Activated CD4-positive, alpha-beta T cell treated with anti-CD3 and anti-CD28 coated beads for 4 hours (primary cell): ENCODE results near the gene CCDC167.

Experiments
- DNase-seq, 2 donors: peaks; one replicate each; pipeline ENCODE4 v3.0.0-alpha.2; 2020

CCDC167 gene

DNA sequence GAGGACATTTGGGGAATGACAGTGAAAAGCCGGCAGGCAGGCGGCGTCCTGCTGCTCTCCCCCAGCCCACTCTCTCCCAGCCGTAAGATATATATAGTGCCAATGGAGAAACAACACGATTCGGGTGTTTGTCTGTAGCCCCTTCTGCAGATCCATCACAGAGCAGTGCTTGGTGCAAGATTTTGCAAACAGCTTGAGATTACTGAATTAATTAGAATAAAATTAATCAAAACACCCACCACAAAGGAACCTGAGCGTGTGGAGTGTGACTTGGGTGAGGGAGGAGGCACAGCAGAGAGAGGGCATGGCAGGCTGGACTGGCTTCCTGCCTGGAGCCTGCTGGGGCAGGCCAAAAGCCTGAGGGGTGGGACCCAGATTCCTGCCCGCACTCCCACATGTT is 28.8 kb upstream of the CCDC167 start:
- no peak for DNase-seq

DNA sequence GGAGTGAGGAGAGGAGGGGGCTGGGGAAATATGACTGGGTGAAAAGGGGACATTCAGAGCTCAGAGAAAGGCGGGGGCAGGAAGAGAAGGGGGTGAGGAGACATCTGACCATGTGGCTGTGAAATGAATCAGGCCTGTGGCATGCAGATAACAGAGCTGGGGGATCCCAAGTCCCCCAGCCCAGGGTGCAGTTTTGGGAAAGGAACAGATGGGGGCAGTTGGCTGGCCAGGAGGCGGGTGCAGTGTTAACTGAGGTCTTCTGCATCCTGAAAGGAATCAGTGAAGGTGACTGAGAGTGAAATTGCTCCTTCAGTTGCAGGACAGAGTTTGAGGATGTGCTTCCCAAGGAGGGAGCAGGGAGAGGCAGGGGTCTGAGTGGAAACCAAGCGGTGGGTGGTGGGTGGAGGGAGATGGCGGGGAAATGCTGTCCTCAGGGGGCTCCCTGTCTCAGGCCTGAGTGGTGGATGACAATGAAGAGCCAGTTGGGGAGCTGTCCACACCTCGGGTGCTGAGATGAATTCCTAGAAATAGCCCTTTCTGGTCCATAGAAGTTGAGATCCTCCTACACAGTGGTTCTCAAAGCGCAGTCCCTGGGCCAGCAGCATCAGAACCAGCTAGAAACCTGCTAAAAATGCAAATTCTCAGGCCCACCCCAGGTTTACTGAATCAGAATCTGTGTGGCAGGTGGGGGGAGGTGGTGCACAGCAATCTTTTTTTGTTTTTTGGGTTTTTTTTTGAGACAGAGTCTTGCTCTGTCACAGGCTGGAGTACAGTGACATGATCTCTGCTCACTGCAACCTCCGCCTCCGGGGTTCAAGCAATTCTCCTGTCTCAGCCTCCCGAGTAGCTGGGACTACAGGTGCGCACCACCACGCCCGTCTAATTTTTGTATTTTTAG is 26.0 kb upstream of the CCDC167 start:
- DNase-seq: no peak

DNA sequence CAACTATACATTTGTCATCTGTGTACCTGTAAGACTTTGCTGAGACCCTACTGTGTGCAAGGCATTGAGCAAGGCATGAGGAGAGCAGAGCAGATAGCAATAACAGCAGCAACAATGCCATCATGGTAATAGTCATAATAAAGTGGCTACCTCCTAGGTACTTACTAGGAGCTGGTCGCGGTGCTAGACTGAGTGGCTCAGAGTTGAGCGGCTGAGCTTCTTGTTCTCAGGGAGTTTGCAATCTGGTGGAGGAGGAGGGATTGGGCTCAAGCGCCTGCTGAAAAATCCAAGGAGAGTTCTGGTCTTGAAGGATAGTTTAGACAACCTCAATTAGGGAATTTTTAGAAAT is 25.3 kb upstream of the CCDC167 start:
- DNase-seq: no peak

- DNase-seq: no peak
Observed at GRCh38 chr6:37524025-37524969, 24.6 kb upstream of the CCDC167 start.

DNA sequence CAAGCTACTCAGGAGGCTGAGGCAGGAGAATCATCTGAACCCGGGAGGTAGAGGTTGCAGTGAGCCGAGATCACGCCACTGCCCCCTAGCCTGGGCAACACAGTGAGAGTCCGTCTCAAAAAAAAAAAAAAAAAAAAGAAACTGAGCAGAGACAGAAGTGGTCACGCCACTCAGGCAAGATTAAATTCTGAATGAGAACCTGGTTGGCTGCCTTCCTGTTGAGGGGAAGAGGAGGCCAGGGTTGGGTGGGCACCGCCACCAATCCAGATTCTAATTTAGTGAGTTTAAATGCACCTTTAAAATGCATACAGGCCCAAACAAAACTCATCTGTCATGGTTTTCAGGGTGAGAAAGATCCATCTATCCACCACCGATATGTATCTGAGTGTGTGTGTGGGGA is 23.7 kb upstream of the CCDC167 start:
- no peak for DNase-seq

DNA sequence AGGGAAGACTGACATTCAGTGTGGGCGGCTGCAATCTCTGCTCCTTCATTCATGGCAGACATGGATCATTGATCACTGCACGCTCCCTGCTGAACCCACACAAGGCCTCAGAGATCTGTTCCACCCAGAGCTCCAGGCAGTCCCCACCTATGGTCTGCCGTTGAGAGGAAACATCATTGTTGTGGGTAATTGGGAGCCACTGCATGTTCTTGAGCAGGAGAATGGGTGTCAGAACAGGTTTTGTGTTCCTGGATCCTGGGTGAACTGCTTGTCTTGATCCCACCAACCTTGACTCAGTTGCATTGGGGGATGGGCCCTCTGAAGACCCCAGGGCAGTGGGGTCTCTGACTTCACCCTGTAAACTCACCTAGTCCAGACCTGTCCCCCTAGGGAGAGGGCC is 23.1 kb upstream of the CCDC167 start:
- no peak for DNase-seq

DNA sequence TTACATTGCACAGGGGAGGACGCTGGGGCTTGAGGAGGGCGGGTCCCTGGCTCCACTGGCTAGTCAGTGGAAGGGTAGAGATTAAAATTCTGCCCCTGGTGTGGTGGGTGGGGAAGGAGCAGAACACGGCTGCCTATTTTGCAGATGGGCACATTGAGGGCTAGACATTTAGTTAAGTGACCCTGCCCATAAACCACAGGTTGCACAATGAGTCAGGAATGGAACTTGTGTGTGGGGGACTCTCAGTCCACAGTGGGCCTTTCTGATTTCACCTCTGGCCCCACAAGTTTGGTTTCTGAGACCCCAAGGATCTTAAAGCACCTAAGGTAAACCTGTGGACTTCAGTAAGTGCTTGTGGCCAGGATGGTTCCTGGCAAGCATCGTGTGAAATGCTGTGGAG is 22.0 kb upstream of the CCDC167 start:
- no peak for DNase-seq

- DNase-seq: no peak
Observed at GRCh38 chr6:37520926-37521325, 21.2 kb upstream of the CCDC167 start.

GRCh38 chr6:37519461-37519860 is 19.8 kb upstream of the CCDC167 start:
- DNase-seq: no peak

DNA sequence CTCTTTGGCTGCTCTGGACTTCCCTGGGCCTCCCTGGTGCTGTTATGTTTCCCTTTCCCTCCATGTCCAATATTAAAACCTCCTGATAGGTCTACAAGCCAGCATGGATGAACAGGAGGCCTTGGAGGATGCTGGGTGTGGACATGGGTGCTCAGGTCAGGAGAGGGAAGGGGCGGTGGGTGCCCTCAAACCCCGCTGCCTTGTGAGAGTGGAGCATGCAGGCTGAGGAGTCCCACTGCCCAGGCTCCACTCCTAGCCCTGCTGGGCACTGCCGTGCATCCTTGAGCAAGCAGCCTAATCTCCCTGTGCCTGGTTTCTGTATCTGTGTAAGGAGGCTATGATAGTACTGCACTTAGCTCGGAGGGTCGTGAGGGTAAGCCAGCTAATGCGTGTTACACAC is 18.4 kb upstream of the CCDC167 start:
- no peak for DNase-seq

GRCh38 chr6:37517411-37517812 is 17.7 kb upstream of the CCDC167 start:
- DNase-seq: peak; percentile 70

GRCh38 chr6:37516920-37517405 is 17.3 kb upstream of the CCDC167 start:
- no peak for DNase-seq

DNA sequence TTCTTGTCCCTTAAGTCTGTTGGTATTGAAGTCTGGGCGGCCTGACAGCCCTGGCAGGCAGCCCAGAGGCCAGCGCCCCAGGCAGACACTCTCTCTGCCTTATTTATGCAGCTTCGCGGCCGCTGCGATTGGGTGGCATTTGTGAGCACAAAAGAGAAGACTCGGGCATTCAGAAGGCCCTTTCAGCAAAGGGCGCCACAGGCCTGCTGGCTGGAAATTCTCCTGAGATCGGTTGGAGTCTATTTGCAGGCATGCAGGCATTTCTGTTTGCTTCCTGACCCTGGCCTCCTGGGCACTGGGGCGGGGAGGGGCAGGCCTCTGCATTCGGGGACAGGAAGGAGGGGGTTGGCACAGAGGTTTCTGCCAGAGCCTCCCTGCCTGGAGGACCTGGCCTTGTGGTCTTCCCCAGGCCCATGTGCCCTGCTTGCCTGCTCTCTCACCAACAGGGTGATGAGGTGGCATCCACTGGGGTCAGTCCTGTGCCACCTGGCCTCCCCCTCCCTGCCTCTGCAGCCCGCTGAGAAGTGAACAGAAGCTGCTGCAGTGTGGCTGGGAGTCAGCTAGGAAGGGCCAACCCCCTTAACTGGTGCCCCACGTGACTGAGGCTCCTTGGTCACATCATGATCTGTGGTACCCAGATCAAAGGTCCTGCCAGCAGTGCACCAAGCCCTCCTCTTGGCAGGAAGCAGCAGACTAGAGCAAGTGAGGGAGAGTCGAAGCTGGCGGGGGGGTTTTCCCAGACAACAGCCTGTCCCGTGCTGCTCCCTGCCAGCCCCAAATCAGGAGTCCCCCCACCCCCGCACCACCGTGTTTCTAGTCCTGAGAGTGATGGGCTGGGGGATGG is 16.6 kb upstream of the CCDC167 start:
- DNase-seq: peak; percentile 88

DNA sequence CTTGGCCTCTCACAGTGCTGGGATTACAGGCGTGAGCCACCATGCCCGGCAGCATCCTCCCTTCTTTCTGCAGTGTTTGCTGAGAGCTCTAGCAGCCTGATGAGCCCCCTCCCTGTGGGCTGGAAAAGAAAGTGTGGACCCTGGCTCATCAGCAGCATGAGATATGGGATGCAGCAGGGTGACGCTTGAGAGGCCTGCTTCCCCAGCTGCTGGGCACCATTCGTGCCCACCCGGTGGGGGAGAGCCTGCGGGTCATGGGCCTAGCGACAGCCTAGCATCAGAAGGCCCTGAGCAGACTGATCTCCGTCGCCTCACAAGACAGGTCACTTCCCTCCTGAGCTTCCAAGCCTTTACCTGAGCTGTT is 16.0 kb upstream of the CCDC167 start:
- no peak for DNase-seq

DNA sequence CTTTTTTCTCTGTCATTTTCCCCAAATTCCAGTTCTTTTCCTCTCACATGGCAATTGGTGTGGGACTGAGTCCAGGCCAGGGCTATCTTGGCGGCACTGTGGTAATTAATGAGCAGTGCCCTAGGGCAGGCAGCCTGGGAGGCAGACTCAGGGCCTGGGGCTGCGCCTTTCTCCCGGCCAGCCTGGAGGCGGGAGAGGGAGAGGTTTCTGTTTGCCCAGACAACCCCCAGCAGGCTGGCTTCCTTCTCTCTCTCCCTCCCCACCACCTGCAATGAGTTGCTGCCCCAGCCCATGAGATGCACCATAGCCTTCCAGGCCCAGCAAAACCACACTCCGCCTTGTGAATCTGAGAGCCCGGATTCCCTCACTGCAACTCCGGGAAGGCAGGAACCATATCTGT is 15.1 kb upstream of the CCDC167 start:
- no peak for DNase-seq

DNA sequence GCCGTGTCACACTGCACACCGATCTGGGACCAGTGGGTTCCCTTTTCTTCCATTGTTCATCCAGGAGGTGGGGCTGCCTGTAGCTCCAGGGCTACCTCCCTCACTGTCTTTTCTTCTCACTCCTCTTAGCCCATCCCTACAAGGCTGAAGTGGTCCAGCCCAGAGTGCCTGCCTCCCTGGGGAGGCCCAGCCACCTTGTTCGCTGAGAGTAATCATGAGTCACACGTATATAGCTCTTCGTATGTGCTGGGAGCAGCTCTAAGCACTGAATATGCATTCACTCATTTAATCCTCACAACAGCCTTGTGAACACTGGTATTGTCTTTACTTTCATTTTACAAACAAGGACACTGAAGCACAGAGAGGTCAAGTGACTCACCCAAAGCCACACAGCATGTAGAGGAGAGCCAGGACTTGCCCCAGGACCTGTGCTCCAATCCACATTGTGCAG is 14.7 kb upstream of the CCDC167 start:
- DNase-seq: peak; percentile 37 to 38

- DNase-seq: no peak
Observed at GRCh38 chr6:37513576-37513975, 13.9 kb upstream of the CCDC167 start.

GRCh38 chr6:37513155-37513554 is 13.5 kb upstream of the CCDC167 start:
- DNase-seq: no peak

- DNase-seq: no peak
Observed at GRCh38 chr6:37512400-37513011, 12.8 kb upstream of the CCDC167 start.

- no peak for DNase-seq
Observed at GRCh38 chr6:37511910-37512399, 12.3 kb upstream of the CCDC167 start.

DNA sequence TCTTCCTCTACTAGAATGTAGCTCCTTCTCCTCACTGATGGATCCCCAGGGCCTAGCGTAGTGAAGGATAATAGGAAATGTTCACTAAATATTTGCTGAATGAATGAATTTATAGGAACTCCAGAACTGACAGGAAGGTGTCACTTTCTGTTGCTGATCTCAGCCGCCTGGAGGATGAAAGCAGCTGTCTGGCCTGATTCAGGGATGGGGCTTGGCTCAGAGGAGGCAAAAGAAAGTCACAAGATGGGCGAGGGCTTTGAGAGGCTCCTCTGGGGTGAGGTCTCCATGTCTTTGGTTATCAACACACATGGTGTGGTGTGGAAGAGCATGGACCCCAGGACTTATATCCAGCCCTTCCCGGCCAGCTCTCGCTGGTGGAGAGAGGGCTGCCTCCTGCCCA is 11.5 kb upstream of the CCDC167 start:
- DNase-seq: no peak
